ENCODE measurements around the gene TROAP. TPM values are rescaled to one million over a fixed set of nuclear protein-coding genes. Genes with fewer than 3 reads are reported as not detected.

Gene TROAP
- total and polyA plus RNA-seq, 9 of the 15 experiments (the other 6 are each of a cell fraction or from before 2014, with no cell fraction given), result 46.4 to 171 (median 59.8) TPM

- TF ChIP-seq ZNF592 (IDR thresholded peaks at IDR 0.05), result no peak
- no peak for TF ChIP-seq HDAC8 (tag; IDR thresholded peaks at IDR 0.05)
- no peak for TF ChIP-seq ZNF184 (CRISPR knock-in tag; IDR thresholded peaks at IDR 0.05)
- no peak for TF ChIP-seq RAD51 (IDR thresholded peaks at IDR 0.05; ENCODE audit: borderline replicate concordance, low read depth)
- no peak for TF ChIP-seq BCL6 (CRISPR knock-in tag; IDR thresholded peaks at IDR 0.05)
- TF ChIP-seq ZNF253 (CRISPR knock-in tag; conservative IDR thresholded peaks at IDR 0.05), result no peak
- TF ChIP-seq ZBTB11 (CRISPR knock-in tag; IDR thresholded peaks at IDR 0.05), result no peak
- TF ChIP-seq CSDE1 (IDR thresholded peaks at IDR 0.05), result no peak
- TF ChIP-seq POU5F1 (IDR thresholded peaks at IDR 0.05; ENCODE audit: borderline replicate concordance, low read depth, low read length, partially characterized antibody), result no peak
- TF ChIP-seq TCFL5 (CRISPR knock-in tag; conservative IDR thresholded peaks at IDR 0.05), result no peak
- TF ChIP-seq HNRNPH1 (optimal IDR thresholded peaks at IDR 0.05; ENCODE audit: low read depth, low read length), result no peak
- TF ChIP-seq NONO (IDR thresholded peaks at IDR 0.05; ENCODE audit: low read depth in 2 of 2, low read length in 1 of 2), result no peak
- no peak for TF ChIP-seq NFATC3 (IDR thresholded peaks at IDR 0.05)
- TF ChIP-seq ZNF324 (CRISPR knock-in tag; IDR thresholded peaks at IDR 0.05), result no peak
Measured at GRCh38 chr12:49334681-49335080, 11.6 kb downstream of the TROAP start (continued).

Data from K562 (cell line).